Activated T-helper 1 cell treated with Interleukin-2 at 50 U/mL for 16 hours (primary cell): ENCODE results near the gene ASB15.

Source experiments
- DNase-seq: peaks from one replicate; pipeline ENCODE4 v3.0.0-alpha.2; 2020; ENCODE audit warnings: low read depth

Gene ASB15

GRCh38 chr7:123665896-123666295, 64.3 kb downstream of the ASB15 start:
- no peak for DNase-seq

- DNase-seq = no peak
These were observed 64.9 kb downstream of the ASB15 start for GRCh38 chr7:123666492-123666891.

- DNase-seq = no peak
These were observed 67.9 kb downstream of the ASB15 start for GRCh38 chr7:123669485-123669884.

GRCh38 chr7:123673137-123673732, 71.6 kb downstream of the ASB15 start:
- no peak for DNase-seq

- DNase-seq = no peak
These were observed 72.3 kb downstream of the ASB15 start for GRCh38 chr7:123673752-123674398.

- no peak for DNase-seq
These were observed 73.0 kb downstream of the ASB15 start for GRCh38 chr7:123674399-123675180.

GRCh38 chr7:123675181-123675473, 73.5 kb downstream of the ASB15 start:
- DNase-seq = no peak

GRCh38 chr7:123677061-123677715, 75.6 kb downstream of the ASB15 start:
- DNase-seq = no peak

- no peak for DNase-seq
These were observed 78.0 kb downstream of the ASB15 start for GRCh38 chr7:123679614-123680013.

- no peak for DNase-seq
These were observed 79.0 kb downstream of the ASB15 start for GRCh38 chr7:123680580-123680979.

- DNase-seq = no peak
These were observed 79.9 kb downstream of the ASB15 start for GRCh38 chr7:123681561-123681960.

GRCh38 chr7:123682690-123683089, 81.1 kb downstream of the ASB15 start:
- DNase-seq = no peak

GRCh38 chr7:123687161-123687560, 85.5 kb downstream of the ASB15 start:
- no peak for DNase-seq

- no peak for DNase-seq
These were observed 86.1 kb downstream of the ASB15 start for GRCh38 chr7:123687727-123688126.
